Uterus (tissue), 2 donors: ENCODE results near the gene RAB5B.

Experiments
- CTCF ChIP-seq, 4 experiments: fragments of 200-600 bp in 2 of 4; fragments of 450-650 bp in 2 of 4; sonication (generic) in 2 of 4; IDR thresholded peaks; one replicate each; pipeline ENCODE4 v1.5.1; 2016 to 2019; ENCODE audit warnings: antibody characterized with exemption in 4 of 4, mild to moderate bottlenecking in 2 of 4, moderate library complexity in 1 of 4
- POLR2A ChIP-seq, 2 donors: fragments of 450-650 bp; IDR thresholded peaks; one replicate each; pipeline ENCODE4 v1.6.1; 2016; ENCODE audit warnings: antibody characterized with exemption in 2 of 2, mild to moderate bottlenecking in 1 of 2, moderate library complexity in 1 of 2

- no peak for TF ChIP-seq CTCF (IDR thresholded peaks at IDR 0.05)
- no peak for TF ChIP-seq POLR2A (IDR thresholded peaks at IDR 0.05)
Observed at GRCh38 chr12:55974308-55974730, 441 bp downstream of the RAB5B start.
